Right forelimb (tissue), 1 donor: ENCODE measurements around the gene MED10.

Experiments
- DNase-seq: peaks from one replicate; pipeline ENCODE4 v3.0.0-alpha.2; 2018

MED10 gene

DNA sequence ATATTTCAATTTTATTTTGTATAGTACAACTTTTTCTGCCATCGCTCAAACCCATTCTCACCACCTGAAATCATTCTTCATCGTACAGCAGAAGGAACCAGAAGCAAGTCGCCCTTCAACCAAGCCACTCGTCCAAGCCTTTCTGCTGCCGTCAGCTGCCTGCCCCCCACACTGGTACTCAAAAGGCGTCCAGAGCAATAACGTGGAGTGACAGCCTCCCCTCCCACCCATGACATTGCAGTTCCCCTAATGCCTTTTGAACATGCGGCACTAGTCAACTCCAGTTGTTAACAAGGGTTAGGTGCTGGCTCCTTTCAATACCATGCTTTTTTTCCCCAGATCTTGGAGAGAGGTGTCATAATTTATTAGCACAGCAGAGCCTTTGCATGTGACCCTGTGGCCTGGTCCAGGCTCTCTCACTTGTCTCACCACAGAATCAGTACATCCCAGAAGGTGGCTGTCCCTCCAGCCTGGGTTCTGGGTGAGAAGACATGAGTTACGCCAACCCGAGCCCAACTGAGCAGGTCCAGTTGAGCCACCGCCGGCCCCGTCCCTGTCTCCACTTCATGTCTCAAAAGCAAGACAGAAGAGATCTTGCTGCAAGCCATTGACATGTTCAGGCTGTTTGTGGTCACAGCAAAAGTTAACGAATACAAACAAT, 20.4 kb upstream of the MED10 start:
- no peak for DNase-seq

DNA sequence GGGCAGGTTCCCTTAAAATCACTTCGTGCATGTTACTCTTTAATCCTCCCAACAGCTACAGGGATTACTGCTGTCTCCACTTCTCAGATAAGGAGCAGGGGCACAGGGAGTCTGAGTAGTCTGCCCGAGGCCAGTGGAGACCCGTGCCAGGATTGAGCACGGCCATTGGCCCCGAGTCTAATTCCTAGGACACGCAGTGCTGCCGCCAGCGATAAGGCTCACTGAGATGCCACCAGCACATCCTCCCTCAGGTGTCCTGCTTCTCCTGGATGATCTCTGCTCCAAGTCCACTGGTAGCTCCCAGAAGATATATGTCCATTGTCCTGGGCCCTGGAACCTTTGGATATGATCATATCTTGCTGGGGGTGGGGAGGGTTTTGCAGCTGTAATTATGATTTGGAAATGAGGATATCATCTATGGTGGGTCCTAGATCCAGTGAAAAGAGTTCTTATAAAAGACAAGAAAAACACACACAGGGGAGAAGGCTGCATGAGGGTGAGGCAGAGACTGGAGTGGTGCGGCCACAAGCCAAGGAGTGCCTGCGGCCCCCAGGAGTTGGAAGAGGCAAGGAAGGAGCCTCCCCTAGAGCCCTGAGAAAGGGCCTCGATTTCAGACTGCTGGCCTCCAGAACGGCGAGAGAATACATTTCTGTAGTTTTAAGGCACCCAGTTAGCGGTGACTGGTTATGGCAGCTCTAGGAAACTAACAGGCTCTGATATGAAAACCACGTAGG, 19.4 kb upstream of the MED10 start:
- DNase-seq = no peak

DNA sequence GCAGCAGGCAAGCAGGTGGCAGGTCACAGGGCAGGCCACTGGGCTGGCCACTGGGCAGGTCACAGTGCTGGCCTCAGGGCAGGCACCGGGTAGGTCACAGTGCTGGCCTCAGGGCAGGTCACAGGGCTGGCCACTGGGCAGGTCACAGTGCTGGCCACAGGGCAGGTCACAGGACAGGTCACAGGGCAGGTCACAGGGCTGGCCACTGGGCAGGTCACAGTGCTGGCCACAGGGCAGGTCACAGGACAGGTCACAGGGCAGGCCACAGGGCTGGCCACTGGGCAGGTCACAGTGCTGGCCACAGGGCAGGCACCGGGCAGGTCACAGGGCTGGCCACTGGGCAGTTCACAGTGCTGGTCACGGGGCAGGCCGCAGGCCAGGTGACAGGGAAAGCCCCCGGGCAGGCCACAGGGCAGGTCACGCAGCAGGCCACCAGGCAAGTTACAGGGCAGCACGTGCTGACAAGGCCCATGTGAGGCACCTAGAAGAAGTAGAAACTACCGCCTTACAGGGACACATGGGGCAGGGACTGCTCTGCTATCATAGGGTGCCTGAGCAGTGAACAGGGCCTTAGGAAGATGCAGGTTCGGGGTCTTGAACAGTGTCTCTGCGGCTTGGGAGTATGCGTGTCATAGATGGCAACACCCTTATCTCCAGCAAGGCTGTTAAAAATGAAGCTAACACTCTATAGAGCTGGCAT, 18.6 kb upstream of the MED10 start:
- no peak for DNase-seq

DNA sequence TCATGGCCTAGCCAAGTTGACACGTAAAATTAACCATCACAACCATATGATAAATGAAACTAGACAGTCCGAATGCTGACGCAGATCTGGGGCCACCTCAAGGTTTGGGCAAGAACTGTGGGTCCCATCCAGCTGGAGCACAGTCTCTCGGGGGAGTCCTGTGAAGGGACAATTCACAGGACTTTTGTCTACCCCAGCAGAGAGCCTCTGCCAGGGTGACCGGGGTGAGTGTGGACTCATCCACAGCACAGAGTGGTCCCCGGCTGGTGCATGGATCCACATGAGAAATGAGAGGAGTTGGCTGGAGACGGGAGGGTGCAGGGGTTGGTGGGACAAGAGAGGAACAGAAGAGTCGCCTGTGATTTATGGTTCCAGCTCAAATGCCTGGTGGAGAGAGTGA, 17.7 kb upstream of the MED10 start:
- DNase-seq = no peak

DNA sequence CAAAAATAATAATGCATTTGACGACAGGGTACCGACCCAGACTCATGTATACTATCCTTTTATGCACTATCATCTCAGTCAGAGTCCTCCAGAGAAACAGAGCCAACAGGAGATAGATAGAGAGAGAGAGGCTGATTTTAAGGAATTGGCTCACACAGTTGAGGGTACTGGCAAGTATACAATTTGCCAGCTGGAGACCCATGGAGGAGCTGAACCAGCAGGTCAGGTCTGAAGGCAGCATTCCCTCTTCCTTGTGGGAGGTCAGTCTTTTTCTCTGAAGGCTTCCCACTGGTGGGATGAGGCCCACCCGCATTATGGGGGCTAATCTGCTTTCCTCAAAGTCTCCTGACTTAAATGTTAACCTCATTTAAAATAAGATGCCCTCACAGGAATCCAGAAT, 17.3 kb upstream of the MED10 start:
- no peak for DNase-seq

DNA sequence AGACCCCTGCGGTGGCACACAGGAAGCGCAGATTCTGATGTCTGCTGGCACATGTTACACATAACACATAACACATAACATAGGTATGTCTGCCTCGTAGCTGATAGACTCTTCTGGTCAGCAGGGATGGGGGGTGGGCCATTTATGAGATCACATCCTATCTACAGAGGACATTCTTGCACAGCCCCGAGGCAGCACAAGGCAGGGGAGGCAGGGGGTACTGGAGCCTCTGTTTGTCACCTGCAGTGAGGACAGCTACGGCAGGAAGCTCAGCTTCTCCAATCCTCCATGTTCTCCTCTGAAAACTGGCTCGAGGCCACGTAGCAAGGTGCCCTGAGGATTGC, 16.7 kb upstream of the MED10 start:
- DNase-seq = no peak

DNA sequence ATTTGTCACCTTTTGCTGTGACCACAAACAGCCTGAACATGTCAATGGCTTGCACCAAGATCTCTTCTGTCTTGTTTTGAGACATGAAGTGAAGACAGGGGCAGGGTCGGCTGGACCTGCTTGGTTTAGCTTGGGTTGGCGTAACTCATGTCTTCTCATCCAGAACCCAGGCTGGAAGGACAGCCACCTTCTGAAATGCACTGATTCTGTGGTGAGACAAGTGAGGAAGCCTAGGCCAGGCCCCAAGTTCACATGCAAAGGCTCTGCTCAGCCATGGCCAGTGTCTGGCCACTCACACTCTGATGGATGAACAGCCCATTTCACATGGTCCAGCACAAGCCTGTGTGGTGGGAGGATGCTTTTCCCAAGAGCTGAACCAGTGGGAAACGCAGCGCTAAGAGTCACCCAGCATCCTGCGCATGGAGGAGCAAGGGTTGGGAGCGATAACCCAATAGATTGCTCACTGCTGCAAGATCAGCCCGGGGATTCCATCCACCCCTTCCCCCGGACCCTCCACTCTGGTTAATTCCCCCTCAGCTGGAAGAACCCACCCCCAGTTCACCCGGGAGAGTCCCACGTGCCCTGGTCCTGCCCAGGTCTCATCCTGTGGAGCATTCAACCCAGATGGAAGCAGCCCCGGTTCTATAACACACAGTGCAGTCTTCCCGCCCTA, 16.2 kb upstream of the MED10 start:
- no peak for DNase-seq

DNA sequence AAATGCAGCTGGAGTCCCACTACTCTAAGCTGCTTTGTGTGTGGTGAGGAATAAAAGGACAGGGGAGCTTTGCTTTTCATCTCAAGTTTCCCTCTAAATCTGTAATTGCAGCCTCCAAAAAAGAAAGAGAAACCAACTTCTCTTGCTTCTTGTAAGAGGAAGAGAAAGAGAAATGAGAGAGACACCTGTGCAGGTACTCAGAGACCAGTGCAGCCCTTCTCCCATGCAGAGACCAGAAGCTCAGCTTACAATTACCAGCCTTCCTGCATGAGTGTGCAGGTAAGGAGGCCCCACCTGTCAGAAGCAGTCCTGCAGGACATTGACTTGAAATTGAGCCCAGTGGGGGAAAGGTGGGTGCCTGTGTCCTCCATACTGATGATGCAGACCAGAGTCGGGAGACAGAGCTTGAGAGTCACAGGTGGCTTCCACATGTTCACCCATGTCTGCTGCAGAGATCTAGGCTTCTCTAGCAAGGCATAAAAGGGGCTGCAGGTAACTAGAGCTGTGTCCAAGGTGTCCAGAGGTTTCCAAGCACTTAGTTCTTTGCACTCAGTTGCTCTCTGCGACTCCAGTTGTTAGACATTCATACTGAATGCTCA, 15.3 kb upstream of the MED10 start:
- no peak for DNase-seq

DNA sequence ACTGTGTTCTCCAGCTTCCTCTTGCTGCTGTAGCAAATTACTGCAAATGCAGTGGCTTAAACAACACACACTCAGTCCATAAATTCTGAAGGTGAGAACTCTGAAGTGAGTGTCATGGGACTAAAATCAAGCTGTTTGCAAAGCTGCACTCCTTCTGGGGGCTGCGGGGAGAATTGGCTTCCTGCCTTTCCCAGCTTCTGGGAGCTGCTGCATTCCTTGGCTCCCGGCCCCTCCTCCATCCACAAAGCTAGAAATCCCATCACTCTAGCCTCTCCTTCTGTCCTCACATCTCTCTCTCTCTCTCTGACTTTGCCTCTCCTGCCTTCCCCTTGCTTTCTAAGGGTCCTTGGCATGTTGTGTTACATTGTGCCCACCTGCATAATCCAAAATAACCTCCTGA, 14.2 kb upstream of the MED10 start:
- DNase-seq = no peak

DNA sequence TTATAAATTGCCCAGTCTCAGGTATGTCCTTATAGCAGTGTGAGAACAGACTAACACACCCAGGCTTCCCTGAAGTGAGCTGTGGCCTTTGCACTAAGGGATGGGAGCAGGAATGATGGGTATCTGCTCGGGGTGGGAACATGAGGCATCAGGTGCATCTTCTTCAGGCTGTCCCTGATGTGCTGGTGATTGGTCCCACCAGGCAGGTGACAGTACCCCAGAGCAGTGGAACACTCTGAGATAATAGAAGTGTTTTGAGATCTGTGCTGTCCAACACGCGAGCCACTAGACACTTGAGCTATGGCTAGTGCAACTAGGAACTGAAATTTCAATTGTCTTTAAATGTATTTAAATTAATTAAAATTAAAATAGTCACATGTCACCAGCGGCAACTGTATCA, 12.8 kb upstream of the MED10 start:
- no peak for DNase-seq

DNA sequence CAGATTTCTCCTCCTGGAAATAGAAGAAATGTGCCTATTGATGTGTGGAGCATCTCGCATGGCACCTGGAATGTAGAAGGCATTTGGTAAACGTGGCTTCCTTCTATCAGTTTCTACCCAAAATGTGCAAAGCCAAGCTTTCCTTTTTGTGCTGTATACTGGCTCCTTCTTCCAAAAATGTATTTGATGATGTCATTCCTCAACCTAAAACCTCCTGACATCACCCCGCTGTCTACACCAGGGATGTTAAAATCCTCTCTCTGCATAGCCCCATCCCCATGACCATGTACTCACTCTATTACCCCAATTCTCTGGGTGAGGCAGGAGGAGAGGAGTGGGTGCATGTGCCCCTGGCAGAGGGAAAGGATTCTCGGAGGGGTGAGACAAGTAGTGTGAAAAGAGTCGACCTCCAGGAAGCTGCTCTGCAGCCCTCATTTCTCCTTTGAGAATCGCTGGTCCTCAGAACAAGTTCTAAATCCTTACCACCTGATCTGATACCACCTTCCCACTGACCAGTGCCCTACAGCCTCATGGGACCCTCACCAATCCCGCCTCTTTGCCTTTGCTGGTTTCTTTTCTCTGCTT, 11.7 kb upstream of the MED10 start:
- no peak for DNase-seq

DNA sequence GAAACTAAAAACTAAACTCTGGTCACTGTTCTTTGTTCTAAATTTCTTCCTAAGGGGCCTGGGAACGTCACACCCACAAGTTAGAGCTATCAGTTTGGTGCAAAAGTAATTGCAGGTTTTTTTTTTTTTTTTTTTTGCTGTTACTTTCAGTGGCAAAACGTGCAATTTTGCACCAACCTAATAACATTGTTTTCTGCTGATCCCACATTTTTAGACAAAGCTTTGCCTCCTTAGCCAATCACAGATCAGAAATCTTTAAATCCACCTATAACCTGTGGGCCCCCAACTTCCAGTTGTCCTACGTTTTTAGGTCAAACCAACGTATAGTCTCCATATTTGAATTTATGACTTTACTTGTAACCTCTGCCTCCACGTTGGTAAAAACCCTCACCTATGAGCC, 11.1 kb upstream of the MED10 start:
- no peak for DNase-seq

DNA sequence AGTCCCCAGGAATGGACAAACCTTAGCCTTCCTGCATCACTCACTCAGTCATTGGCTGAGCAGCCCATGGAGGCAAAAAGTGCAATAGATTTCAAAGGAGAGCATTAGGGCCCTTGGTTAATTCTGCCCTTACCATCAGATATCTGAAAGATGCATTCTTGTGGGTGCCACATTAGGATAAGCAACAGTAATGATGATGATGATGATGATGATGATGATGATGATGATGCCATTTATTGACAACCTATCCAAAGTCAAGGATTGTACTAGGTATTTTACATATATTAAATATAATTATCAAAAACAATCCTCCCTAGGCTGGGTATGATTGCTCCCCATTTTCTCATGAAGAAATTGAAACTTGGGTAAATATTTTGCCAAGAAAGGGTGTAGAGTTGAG, 9.6 kb upstream of the MED10 start:
- DNase-seq = no peak

DNA sequence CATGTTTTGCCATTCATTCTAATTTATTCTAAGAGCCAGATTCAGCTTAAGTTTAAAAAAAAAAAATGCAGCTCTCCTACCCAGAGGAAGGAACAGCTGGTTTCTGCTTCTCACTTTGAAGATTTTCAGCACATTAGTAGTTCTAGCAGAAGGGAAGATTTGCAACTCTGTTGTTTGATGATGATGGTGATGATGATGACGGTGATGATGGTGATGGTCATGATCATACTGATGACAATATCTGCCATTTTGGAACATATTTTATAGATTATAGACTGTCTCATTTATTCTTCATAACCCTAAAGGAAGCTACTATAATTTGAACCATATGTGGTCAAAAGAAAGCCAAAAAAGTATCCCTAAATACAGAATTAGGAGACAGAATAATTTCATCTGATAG, 7.9 kb upstream of the MED10 start:
- DNase-seq = no peak

DNA sequence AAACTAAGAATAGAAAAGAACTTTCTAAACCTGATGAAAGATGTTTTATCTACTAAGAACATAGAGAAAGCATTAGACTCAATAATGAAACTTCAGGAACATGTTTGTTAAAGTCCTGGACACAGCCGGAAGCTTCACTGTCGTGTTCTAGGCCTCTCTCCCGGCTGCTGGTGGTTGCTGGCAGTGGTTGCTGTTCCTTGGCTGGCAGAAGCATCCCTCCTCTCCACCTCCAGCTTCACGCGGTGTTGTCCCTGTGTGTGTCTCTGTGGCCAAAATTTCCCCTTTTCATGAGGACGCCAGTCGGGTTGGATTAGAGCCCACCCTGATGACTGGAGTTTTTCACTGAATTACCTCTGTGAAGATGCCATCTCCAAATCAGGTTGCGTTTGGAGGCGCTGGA, 6.5 kb upstream of the MED10 start:
- no peak for DNase-seq

DNA sequence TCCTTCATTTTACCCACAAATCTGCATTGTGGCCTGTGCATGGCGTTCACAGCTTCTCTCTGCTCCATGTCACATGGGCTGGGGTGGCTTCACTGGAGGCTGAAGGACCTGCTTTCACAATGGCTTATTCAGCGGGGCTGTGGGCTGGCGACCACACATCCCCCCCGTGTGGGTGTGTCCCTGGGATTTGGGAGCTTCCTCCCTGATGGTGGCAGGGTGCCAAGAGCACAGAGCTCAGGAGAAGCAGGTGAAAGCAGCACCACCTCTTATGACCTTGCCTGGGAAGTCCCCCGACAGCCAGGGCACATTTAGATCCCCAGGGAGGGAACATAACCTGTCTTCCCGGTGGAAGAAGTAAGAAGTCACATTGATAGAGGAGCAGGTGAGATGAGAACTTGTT, 5.0 kb upstream of the MED10 start:
- no peak for DNase-seq

DNA sequence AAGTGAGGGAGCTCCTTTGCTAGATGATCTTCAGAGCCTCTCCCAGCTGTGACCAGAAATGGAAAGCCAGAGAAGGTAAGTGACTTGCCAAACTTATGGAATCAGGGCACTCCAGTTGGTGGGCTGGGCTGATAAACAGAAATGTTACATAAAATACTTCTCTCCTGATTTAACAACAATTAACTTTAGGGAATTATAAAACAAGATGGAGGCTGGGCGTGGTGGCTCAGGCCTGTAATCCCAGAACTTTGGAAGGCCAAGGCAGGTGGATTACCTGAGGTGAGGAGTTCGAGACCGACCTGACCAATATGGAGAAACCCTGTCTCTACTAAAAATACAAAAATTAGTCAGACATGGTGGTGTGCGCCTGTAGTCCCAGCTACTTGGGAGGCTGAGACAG, 899 bp upstream of the MED10 start:
- DNase-seq = no peak

DNA sequence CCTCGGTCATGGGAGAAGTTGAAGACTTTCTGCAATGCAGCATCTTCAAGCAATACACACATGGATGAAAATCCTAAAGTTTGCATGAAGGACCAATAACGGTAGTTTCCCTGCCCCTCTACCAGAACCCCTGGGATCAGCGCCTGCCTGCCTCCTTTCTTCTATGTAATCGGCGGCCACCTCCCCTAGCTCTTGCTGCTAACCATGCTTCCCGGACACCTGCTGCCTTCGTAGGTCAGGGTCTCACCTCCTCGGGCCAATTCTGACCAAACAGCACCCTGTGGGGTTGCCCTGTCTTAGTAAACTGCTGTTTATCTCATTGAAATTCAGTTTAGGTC, 388 bp upstream of the MED10 start:
- DNase-seq = no peak

DNA sequence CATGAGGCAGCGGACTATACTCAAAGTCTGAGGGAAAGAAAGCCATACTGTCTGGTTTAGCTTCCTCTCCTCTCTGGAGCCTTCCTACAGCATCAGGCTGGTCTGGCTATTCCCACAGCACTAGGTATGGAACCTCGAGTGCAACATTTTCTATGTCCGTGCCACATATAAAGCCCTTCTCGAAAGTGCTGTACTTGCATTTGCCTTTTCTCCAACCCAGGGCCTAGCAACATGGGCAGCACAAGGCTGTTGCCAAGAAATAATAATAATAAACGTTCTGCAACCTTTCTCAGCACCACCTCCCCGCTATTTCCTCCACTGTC, 804 bp downstream of the MED10 start:
- DNase-seq = no peak

DNA sequence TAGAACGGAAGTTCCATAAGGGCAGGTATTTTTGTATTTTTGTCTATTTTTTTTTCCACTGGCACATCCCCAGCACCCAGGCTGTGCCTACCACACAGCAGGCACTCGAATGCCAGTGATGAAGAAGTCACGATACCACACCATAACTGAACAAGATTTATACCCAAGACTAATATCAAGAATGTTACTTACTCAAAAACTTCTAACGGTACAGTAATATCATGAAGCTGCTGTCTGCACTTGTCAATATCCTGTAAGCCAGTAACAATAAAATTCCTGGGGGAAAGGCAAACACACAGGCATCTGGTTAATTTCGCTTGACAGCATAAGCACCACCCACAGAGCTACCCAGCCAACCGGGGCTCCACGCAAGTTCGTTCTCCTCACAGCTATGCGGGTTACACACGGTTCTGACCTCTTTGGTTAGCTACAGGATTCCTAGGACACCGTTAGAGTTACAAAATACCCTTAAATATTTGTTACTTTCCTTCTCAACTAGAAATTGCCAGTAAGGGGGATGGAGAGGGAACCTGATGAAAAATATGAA, 1.3 kb downstream of the MED10 start:
- no peak for DNase-seq

DNA sequence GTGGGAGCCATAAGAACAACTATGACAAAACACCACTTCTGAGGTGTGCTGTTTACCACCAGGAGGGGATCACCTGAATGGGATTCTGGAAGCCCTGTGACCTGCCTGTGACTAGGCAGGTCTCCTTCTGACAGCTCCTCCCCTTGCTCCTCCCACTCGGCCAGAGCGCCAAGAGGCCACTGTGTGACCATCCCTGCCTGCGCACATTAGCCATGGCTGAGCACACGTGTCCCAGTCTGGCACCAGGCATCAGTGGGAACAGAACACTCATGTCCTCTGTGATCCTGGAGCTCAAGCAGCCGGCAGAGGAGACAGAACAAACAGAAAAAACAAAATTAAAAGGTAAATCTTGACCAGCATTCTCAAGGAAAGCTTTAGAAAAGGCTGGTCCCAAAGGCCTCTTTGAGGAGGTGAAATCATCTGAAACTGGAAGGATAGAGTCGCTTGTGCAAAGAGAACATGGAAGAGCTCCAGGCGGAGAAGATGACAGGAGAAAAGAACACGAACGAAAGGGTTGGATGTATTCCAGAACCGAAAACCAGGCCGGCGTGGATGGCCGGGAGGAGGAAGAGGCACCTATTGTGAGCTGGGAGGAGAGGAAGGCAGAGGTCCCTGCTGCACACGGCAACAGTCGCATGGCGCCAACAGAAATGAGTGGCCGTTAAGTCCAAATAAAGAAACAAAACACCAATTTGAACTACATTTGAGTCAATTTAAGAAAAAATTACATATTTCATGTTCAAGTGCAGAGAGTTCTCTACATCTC, 5.1 kb downstream of the MED10 start:
- DNase-seq = no peak
